ENCODE results near the gene SPATA6. TPM values are rescaled to one million over a fixed set of nuclear protein-coding genes. Genes with fewer than 3 reads are reported as not detected.

The SPATA6 gene
- total and polyA plus RNA-seq, 4 donors, result 1.1 to 5.5 (median 2.4) TPM

GRCh38 chr1:48430832-48431231 lies 41.2 kb downstream of the SPATA6 start:
- Histone ChIP-seq H3K9ac (ENCODE audit: low read depth in 1 of 2, low read length in 2 of 2) (no peak overlapping the region), H3K27ac (ENCODE audit: low read depth in 1 of 2, low read length in 2 of 2) (no peak overlapping the region), H3K9me3 (ENCODE audit: control insufficient read depth in 4 of 4, low read length in 3 of 4) (peaks cover 0 to 4% (median 1%) of the 10 kb centered on the region in 4 donors), H3K27me3 (ENCODE audit: control insufficient read depth in 4 of 4, insufficient read depth in 4 of 4, low read length in 3 of 4) (peaks cover 0 to 3% (median 0%) of the 10 kb centered on the region in 4 donors), H3K36me3 (ENCODE audit: control insufficient read depth in 4 of 4, insufficient read depth in 3 of 4, low read depth in 1 of 4, low read length in 3 of 4) (no peaks in the 10 kb centered on the region), H3K4me3 (ENCODE audit: low read depth in 1 of 3, low read length in 3 of 3) (no peak overlapping the region), H3K4me1 (ENCODE audit: control insufficient read depth in 4 of 4, insufficient read depth in 4 of 4, low read length in 3 of 4) (no peaks in the 10 kb centered on the region)
- no peak for DNase-seq (ENCODE audit: low spot score)
- WGBS, result 92% methylated on average over 1 of the region's 1 CpG
- TF ChIP-seq SP1 (IDR thresholded peaks at IDR 0.05) (no peak), ATF3 (IDR thresholded peaks at IDR 0.05) (no peak), YY1 (IDR thresholded peaks at IDR 0.05) (no peak), HNF4G (IDR thresholded peaks at IDR 0.05) (no peak)

GRCh38 chr1:48422009-48422408 lies 50.0 kb downstream of the SPATA6 start:
- H3K27me3 ChIP-seq (ENCODE audit: control insufficient read depth in 4 of 4, insufficient read depth in 4 of 4, low read length in 3 of 4), result no peaks in the 10 kb centered on the region
- WGBS, result 89% methylated on average over 1 of the region's 1 CpG

More at GRCh38 chr1:48422009-48422408, 50.0 kb downstream of the SPATA6 start:
- Histone ChIP-seq H3K36me3 (ENCODE audit: control insufficient read depth in 4 of 4, insufficient read depth in 3 of 4, low read depth in 1 of 4, low read length in 3 of 4) (no peaks in the 10 kb centered on the region), H3K9me3 (ENCODE audit: control insufficient read depth in 4 of 4, low read length in 3 of 4) (no peaks in the 10 kb centered on the region), H3K4me3 (ENCODE audit: low read depth in 1 of 3, low read length in 3 of 3) (no peak overlapping the region), H3K4me1 (ENCODE audit: control insufficient read depth in 4 of 4, insufficient read depth in 4 of 4, low read length in 3 of 4) (no peaks in the 10 kb centered on the region), H3K27ac (ENCODE audit: low read depth in 1 of 2, low read length in 2 of 2) (no peak overlapping the region), H3K9ac (ENCODE audit: low read depth in 1 of 2, low read length in 2 of 2) (no peak overlapping the region)
- TF ChIP-seq SP1 (IDR thresholded peaks at IDR 0.05) (no peak), FOXA1 (IDR thresholded peaks at IDR 0.05) (no peak), JUND (IDR thresholded peaks at IDR 0.05) (no peak), ATF3 (IDR thresholded peaks at IDR 0.05) (no peak), HNF4G (IDR thresholded peaks at IDR 0.05) (no peak), EGR1 (IDR thresholded peaks at IDR 0.05; ENCODE audit: low read depth in 2 of 2) (no peak), TAF1 (conservative IDR thresholded peaks at IDR 0.05) (no peak), CTCF (IDR thresholded peaks at IDR 0.05; ENCODE audit: low read depth, low read length, missing input control) (no peak), HNF4A (conservative IDR thresholded peaks at IDR 0.05) (no peak), ZBTB33 (IDR thresholded peaks at IDR 0.05) (no peak), RXRA (IDR thresholded peaks at IDR 0.05) (no peak), YY1 (IDR thresholded peaks at IDR 0.05) (no peak), MAX (IDR thresholded peaks at IDR 0.05) (no peak), GABPA (IDR thresholded peaks at IDR 0.05 in 1 of 2, conservative IDR thresholded peaks at IDR 0.05 in 1 of 2) (no peak), NR2F2 (IDR thresholded peaks at IDR 0.05) (no peak), RAD21 (IDR thresholded peaks at IDR 0.05) (no peak), REST (IDR thresholded peaks at IDR 0.05) (no peak), FOXA2 (IDR thresholded peaks at IDR 0.05) (no peak)
- DNase-seq (ENCODE audit: low spot score), result no peak

Measured in liver (tissue), 9 donors.